MM.1S (cell line): ENCODE data around the gene NCK1.

Source experiments
- EZH2 ChIP-seq: fragments of 300-600 bp; sonication (generic); optimal IDR thresholded peaks from 2 replicates; pipeline ENCODE3; 2017; ENCODE audit warnings: low read depth, mild to moderate bottlenecking, antibody characterized with exemption, low read length, mixed read lengths
- TF ChIP-seq, protein P1 (sequence below): fragments of 300-600 bp; sonication (generic); IDR thresholded peaks from 2 replicates; pipeline ENCODE4 v1.5.1; 2016; ENCODE audit warnings: antibody characterized with exemption, low read length, mixed read lengths

DNA sequence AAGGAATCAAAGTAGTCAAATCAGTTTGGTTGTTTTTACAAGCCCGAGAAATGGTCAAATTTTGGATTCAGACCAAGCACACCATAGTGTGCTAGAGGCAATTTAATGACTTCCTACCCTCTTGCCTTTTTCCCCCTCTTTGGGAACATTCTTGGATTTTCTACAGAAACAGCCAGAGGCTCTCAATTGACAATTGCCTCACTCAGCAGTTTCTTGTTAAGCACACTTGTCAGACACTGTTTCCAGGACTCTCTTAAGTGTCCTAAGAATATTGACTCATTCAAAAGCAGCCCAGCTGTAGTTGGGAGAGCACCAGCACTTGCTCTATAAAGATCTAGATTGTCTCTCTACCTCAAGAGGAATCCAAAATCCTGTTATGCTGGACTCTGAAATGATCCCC, 44.6 kb upstream of the NCK1 start:
- no peak for TF ChIP-seq EZH2
- TF ChIP-seq, protein P1, sequence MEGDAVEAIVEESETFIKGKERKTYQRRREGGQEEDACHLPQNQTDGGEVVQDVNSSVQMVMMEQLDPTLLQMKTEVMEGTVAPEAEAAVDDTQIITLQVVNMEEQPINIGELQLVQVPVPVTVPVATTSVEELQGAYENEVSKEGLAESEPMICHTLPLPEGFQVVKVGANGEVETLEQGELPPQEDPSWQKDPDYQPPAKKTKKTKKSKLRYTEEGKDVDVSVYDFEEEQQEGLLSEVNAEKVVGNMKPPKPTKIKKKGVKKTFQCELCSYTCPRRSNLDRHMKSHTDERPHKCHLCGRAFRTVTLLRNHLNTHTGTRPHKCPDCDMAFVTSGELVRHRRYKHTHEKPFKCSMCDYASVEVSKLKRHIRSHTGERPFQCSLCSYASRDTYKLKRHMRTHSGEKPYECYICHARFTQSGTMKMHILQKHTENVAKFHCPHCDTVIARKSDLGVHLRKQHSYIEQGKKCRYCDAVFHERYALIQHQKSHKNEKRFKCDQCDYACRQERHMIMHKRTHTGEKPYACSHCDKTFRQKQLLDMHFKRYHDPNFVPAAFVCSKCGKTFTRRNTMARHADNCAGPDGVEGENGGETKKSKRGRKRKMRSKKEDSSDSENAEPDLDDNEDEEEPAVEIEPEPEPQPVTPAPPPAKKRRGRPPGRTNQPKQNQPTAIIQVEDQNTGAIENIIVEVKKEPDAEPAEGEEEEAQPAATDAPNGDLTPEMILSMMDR = no peak
